ENCODE data around the gene SCN2B. TPM values are rescaled to one million over a fixed set of nuclear protein-coding genes. Genes with fewer than 3 reads are reported as not detected.
A peak's percentile ranks its signal among the peaks of the same experiment; 100 is the strongest.

SCN2B gene
- total and polyA plus RNA-seq, 2 of the 13 experiments (the other 11 are each of a cell fraction or from before 2014, with no cell fraction given): 0.01 to 0.02 TPM

DNA sequence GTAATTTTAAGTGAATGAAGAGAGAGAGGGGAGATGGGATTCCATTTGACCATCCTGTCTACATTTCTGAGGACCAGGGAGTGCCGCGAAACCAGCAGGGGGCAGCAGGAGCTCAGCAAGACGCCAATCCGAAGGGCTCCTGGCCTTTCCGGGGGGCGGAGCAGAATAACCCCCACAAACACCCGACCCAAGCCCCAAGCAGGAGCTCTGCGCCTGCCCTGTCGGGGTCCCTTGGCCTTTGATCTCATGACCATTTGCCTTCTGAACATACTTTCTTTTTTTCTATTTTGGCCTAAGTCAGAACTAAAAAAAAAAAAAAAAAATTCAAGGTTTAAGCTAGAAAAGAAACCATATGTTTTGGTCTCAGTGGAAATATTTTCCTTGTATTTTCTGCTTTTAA, 21.9 kb upstream of the SCN2B start (continued):
- TF ChIP-seq ZIK1 (CRISPR knock-in tag; IDR thresholded peaks at IDR 0.05; ENCODE audit: borderline replicate concordance, low read depth) (no peak), ERF (CRISPR knock-in tag; IDR thresholded peaks at IDR 0.05) (peak; percentile 48; the same call in 1 of the 2 replicates), HDAC2 (CRISPR knock-in tag; IDR thresholded peaks at IDR 0.05) (0 out of 2 replicates have a peak, but pooled peaks have one; percentile 12), TP53 (CRISPR knock-in tag; conservative IDR thresholded peaks at IDR 0.05) (no peak), GABPB1 (CRISPR knock-in tag; IDR thresholded peaks at IDR 0.05) (peak; percentile 46)
- TF ChIP-seq, protein P1, sequence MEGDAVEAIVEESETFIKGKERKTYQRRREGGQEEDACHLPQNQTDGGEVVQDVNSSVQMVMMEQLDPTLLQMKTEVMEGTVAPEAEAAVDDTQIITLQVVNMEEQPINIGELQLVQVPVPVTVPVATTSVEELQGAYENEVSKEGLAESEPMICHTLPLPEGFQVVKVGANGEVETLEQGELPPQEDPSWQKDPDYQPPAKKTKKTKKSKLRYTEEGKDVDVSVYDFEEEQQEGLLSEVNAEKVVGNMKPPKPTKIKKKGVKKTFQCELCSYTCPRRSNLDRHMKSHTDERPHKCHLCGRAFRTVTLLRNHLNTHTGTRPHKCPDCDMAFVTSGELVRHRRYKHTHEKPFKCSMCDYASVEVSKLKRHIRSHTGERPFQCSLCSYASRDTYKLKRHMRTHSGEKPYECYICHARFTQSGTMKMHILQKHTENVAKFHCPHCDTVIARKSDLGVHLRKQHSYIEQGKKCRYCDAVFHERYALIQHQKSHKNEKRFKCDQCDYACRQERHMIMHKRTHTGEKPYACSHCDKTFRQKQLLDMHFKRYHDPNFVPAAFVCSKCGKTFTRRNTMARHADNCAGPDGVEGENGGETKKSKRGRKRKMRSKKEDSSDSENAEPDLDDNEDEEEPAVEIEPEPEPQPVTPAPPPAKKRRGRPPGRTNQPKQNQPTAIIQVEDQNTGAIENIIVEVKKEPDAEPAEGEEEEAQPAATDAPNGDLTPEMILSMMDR (CRISPR knock-in tag; IDR thresholded peaks at IDR 0.05): peak; percentile 94
- TF ChIP-seq, protein P2, sequence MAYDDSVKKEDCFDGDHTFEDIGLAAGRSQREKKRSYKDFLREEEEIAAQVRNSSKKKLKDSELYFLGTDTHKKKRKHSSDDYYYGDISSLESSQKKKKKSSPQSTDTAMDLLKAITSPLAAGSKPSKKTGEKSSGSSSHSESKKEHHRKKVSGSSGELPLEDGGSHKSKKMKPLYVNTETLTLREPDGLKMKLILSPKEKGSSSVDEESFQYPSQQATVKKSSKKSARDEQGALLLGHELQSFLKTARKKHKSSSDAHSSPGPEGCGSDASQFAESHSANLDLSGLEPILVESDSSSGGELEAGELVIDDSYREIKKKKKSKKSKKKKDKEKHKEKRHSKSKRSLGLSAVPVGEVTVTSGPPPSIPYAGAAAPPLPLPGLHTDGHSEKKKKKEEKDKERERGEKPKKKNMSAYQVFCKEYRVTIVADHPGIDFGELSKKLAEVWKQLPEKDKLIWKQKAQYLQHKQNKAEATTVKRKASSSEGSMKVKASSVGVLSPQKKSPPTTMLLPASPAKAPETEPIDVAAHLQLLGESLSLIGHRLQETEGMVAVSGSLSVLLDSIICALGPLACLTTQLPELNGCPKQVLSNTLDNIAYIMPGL (CRISPR knock-in tag; IDR thresholded peaks at IDR 0.05; ENCODE audit: borderline replicate concordance in 1 of 2, low read depth in 1 of 2): peak; percentile 31 to 58; a peak in 1 of 4 replicates
- TF ChIP-seq, protein P3, sequence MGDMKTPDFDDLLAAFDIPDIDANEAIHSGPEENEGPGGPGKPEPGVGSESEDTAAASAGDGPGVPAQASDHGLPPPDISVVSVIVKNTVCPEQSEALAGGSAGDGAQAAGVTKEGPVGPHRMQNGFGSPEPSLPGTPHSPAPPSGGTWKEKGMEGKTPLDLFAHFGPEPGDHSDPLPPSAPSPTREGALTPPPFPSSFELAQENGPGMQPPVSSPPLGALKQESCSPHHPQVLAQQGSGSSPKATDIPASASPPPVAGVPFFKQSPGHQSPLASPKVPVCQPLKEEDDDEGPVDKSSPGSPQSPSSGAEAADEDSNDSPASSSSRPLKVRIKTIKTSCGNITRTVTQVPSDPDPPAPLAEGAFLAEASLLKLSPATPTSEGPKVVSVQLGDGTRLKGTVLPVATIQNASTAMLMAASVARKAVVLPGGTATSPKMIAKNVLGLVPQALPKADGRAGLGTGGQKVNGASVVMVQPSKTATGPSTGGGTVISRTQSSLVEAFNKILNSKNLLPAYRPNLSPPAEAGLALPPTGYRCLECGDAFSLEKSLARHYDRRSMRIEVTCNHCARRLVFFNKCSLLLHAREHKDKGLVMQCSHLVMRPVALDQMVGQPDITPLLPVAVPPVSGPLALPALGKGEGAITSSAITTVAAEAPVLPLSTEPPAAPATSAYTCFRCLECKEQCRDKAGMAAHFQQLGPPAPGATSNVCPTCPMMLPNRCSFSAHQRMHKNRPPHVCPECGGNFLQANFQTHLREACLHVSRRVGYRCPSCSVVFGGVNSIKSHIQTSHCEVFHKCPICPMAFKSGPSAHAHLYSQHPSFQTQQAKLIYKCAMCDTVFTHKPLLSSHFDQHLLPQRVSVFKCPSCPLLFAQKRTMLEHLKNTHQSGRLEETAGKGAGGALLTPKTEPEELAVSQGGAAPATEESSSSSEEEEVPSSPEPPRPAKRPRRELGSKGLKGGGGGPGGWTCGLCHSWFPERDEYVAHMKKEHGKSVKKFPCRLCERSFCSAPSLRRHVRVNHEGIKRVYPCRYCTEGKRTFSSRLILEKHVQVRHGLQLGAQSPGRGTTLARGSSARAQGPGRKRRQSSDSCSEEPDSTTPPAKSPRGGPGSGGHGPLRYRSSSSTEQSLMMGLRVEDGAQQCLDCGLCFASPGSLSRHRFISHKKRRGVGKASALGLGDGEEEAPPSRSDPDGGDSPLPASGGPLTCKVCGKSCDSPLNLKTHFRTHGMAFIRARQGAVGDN (CRISPR knock-in tag; IDR thresholded peaks at IDR 0.05): peak; percentile 80
- TF ChIP-seq, protein P4, sequence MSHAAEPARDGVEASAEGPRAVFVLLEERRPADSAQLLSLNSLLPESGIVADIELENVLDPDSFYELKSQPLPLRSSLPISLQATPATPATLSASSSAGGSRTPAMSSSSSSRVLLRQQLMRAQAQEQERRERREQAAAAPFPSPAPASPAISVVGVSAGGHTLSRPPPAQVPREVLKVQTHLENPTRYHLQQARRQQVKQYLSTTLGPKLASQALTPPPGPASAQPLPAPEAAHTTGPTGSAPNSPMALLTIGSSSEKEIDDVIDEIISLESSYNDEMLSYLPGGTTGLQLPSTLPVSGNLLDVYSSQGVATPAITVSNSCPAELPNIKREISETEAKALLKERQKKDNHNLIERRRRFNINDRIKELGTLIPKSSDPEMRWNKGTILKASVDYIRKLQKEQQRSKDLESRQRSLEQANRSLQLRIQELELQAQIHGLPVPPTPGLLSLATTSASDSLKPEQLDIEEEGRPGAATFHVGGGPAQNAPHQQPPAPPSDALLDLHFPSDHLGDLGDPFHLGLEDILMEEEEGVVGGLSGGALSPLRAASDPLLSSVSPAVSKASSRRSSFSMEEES (CRISPR knock-in tag; IDR thresholded peaks at IDR 0.05): 0 out of 2 replicates have a peak, but pooled peaks have one; percentile 29
- TF ChIP-seq, protein P5, sequence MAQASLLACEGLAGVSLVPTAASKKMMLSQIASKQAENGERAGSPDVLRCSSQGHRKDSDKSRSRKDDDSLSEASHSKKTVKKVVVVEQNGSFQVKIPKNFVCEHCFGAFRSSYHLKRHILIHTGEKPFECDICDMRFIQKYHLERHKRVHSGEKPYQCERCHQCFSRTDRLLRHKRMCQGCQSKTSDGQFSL (CRISPR knock-in tag; IDR thresholded peaks at IDR 0.05): peak; percentile 66; the same call in 1 of the 2 replicates
